Ectodermal cell (in vitro differentiated cells): ENCODE measurements around the gene IFITM2.
A peak's percentile ranks its signal among the peaks of the same experiment; 100 is the strongest.
"Not testable (repeated sequence)": the region's sequence is repeated elsewhere in the genome, so short reads cannot be mapped to it uniquely, and the experiment has no call there.

Experiments
- H3K27ac ChIP-seq: 2 replicates; pipeline ENCODE4 v1.7.0; 2013; ENCODE audit warnings: mild to moderate bottlenecking, low read depth, low read length; ENCODE audit not compliant: insufficient read depth, poor library complexity, severe bottlenecking
- H3K27me3 ChIP-seq: 2 replicates; pipeline ENCODE4 v1.7.0; 2013; ENCODE audit warnings: mild to moderate bottlenecking, low read length; ENCODE audit not compliant: insufficient read depth, control insufficient read depth, poor library complexity, severe bottlenecking
- H3K36me3 ChIP-seq: one replicate; pipeline ENCODE4 v1.7.0; 2013; ENCODE audit warnings: low read length; ENCODE audit not compliant: control insufficient read depth, insufficient read depth
- H3K4me1 ChIP-seq: one replicate; pipeline ENCODE4 v1.7.0; 2013; ENCODE audit warnings: low read length; ENCODE audit not compliant: control insufficient read depth, insufficient read depth
- H3K4me3 ChIP-seq: 2 replicates; pipeline ENCODE4 v1.7.0; 2013; ENCODE audit warnings: low read depth, low read length, control low read depth; ENCODE audit not compliant: insufficient read depth
- H3K9me3 ChIP-seq: 2 replicates; pipeline ENCODE4 v1.7.0; 2013; ENCODE audit warnings: mild to moderate bottlenecking, low read length, moderate library complexity; ENCODE audit not compliant: control insufficient read depth
- WGBS, 2 experiments: methylation state at CpG; one replicate each; pipeline ENCODE4 v1.1.7; 2013; ENCODE audit warnings: missing lambda C conversion rate in 2 of 2; 5-methylcytosine and 5-hydroxymethylcytosine counted together

Gene IFITM2

GRCh38 chr11:313304-313786, 5.7 kb downstream of the IFITM2 start:
- peaks cover 45% of the 10 kb centered on the region for H3K4me1 ChIP-seq
- no peaks in the 10 kb centered on the region for H3K9me3 ChIP-seq
- H3K36me3 ChIP-seq: no peaks in the 10 kb centered on the region
- H3K27ac ChIP-seq: no peak overlapping the region
- 33 to 36% methylated on average over 8 of the region's 8 CpGs for WGBS, 2 experiments
- H3K27me3 ChIP-seq: peaks cover 57% of the 10 kb centered on the region
- no peak overlapping the region for H3K4me3 ChIP-seq

- peaks cover 57% of the 10 kb centered on the region for H3K27me3 ChIP-seq
- peaks cover 40% of the 10 kb centered on the region for H3K4me1 ChIP-seq
- H3K36me3 ChIP-seq: no peaks in the 10 kb centered on the region
- H3K9me3 ChIP-seq: no peaks in the 10 kb centered on the region
- H3K27ac ChIP-seq: no peak within 1 kb of the TSS
- H3K4me3 ChIP-seq: peak within 1 kb of the TSS; percentile 28
- 9 to 13% methylated on average over 18 of the region's 18 CpGs for WGBS, 2 experiments
These were observed 6.4 kb downstream of the IFITM2 start, which contains the start of gene IFITM1 for GRCh38 chr11:313787-314553. Gene IFITM1 (plus strand): TSS chr11:314040. CDS start chr11:314171, 131 bp downstream.

- WGBS, 2 experiments: 9 to 13% methylated on average over 2 to 6 of the region's 6 CpGs
- not testable (repeated sequence) for H3K27ac ChIP-seq, H3K4me3 ChIP-seq, H3K9me3 ChIP-seq, H3K36me3 ChIP-seq
- peaks cover 37% of the 10 kb centered on the region for H3K4me1 ChIP-seq
- H3K27me3 ChIP-seq: peaks cover 57% of the 10 kb centered on the region
These were observed 6.9 kb downstream of the IFITM2 start for GRCh38 chr11:314554-314875.

- peaks cover 37% of the 10 kb centered on the region for H3K4me1 ChIP-seq
- H3K36me3 ChIP-seq: no peaks in the 10 kb centered on the region
- peak overlapping the region; percentile 26 for H3K4me3 ChIP-seq
- no peaks in the 10 kb centered on the region for H3K9me3 ChIP-seq
- peaks cover 57% of the 10 kb centered on the region for H3K27me3 ChIP-seq
- WGBS, 2 experiments: 47 to 49% methylated on average over 9 of the region's 9 CpGs
- H3K27ac ChIP-seq: no peak overlapping the region
These were observed 7.5 kb downstream of the IFITM2 start for GRCh38 chr11:315051-315481.

GRCh38 chr11:315516-315994, 7.9 kb downstream of the IFITM2 start:
- H3K27ac ChIP-seq: no peak overlapping the region
- H3K4me3 ChIP-seq: peak overlapping the region; percentile 26
- WGBS, 2 experiments: 9 to 11% methylated on average over 32 of the region's 32 CpGs
- peaks cover 57% of the 10 kb centered on the region for H3K27me3 ChIP-seq
- no peaks in the 10 kb centered on the region for H3K36me3 ChIP-seq
- no peaks in the 10 kb centered on the region for H3K9me3 ChIP-seq
- H3K4me1 ChIP-seq: peaks cover 39% of the 10 kb centered on the region

GRCh38 chr11:316031-316701, 8.6 kb downstream of the IFITM2 start:
- peaks cover 39% of the 10 kb centered on the region for H3K4me1 ChIP-seq
- peaks cover 57% of the 10 kb centered on the region for H3K27me3 ChIP-seq
- 3% methylated on average over 64 of the region's 64 CpGs for WGBS, 2 experiments
- no peak overlapping the region for H3K27ac ChIP-seq
- H3K9me3 ChIP-seq: no peaks in the 10 kb centered on the region
- no peaks in the 10 kb centered on the region for H3K36me3 ChIP-seq
- peak overlapping the region; percentile 26 for H3K4me3 ChIP-seq

GRCh38 chr11:316891-317301, 9.3 kb downstream of the IFITM2 start:
- peaks cover 39% of the 10 kb centered on the region for H3K4me1 ChIP-seq
- H3K27ac ChIP-seq: no peak overlapping the region
- peak overlapping the region; percentile 26 for H3K4me3 ChIP-seq
- no peaks in the 10 kb centered on the region for H3K9me3 ChIP-seq
- H3K36me3 ChIP-seq: no peaks in the 10 kb centered on the region
- H3K27me3 ChIP-seq: peaks cover 53% of the 10 kb centered on the region
- WGBS, 2 experiments: 4 to 10% methylated on average over 6 to 7 of the region's 7 CpGs

- not testable (repeated sequence) for H3K36me3 ChIP-seq, H3K27ac ChIP-seq, H3K4me3 ChIP-seq, H3K9me3 ChIP-seq
- WGBS, 2 experiments: 8 to 11% methylated on average over 11 to 13 of the region's 30 CpGs
- Histone ChIP-seq H3K4me1 (peaks cover 37% of the 10 kb centered on the region), H3K27me3 (peaks cover 45% of the 10 kb centered on the region)
These were observed 10.2 kb downstream of the IFITM2 start for GRCh38 chr11:317668-318404.

GRCh38 chr11:318405-319120, 10.9 kb downstream of the IFITM2 start:
- H3K9me3 ChIP-seq, H3K36me3 ChIP-seq, H3K27ac ChIP-seq: not testable (repeated sequence)
- peaks cover 29% of the 10 kb centered on the region for H3K4me1 ChIP-seq
- H3K4me3 ChIP-seq: peak overlapping the region; percentile 23
- WGBS, 2 experiments: 10 to 12% methylated on average over 11 to 13 of the region's 79 CpGs
- peaks cover 42% of the 10 kb centered on the region for H3K27me3 ChIP-seq
